HUES64 (cell line): Measurements from ENCODE around the gene TSC22D4.

Experiments
- H3K27ac ChIP-seq: 2 replicates; pipeline ENCODE4 v1.7.0; 2013; ENCODE audit warnings: low read depth, low read length, inconsistent platforms
- H3K27me3 ChIP-seq: 2 replicates; pipeline ENCODE4 v1.6.1; 2013; ENCODE audit warnings: mild to moderate bottlenecking, low read length; ENCODE audit not compliant: insufficient read depth
- H3K36me3 ChIP-seq: 2 replicates; pipeline ENCODE4 v1.6.1; 2013; ENCODE audit warnings: mild to moderate bottlenecking, low read length; ENCODE audit not compliant: insufficient read depth
- H3K4me1 ChIP-seq: 2 replicates; pipeline ENCODE4 v1.6.1; 2013; ENCODE audit warnings: mild to moderate bottlenecking, low read length, moderate library complexity; ENCODE audit not compliant: insufficient read depth
- H3K4me3 ChIP-seq: 2 replicates; pipeline ENCODE4 v1.5.1; 2013; ENCODE audit warnings: mild to moderate bottlenecking, low read length, moderate library complexity
- H3K9ac ChIP-seq: 2 replicates; pipeline ENCODE4 v1.6.1; 2013; ENCODE audit warnings: mild to moderate bottlenecking, low read depth, low read length
- H3K9me3 ChIP-seq: 2 replicates; pipeline ENCODE4 v1.6.1; 2013; ENCODE audit warnings: low read depth, low read length; ENCODE audit not compliant: insufficient read depth
- WGBS: fragments of 150-250, 120-280 bp; methylation state at CpG from one replicate; pipeline ENCODE4 v1.1.7; 2013; ENCODE audit warnings: missing lambda C conversion rate; 5-methylcytosine and 5-hydroxymethylcytosine counted together

TSC22D4 gene

DNA sequence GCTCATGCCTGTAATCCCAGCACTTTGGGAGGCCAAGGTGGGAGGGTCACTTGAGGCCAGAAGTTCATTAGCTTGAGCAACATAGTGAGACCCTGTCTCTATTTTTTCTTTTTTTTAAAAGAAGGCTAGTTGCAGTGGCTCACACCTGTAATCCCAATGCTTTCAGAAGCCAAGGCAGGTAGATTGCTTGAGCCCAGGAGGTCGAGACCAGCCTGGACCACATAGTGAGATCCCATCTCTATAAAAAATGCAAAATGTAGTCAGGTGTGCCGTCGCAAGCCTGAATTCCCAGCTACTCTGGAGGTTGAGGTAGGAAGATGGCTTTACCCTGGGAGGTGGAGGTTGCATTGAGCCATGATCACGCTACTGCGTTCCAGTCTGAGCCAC is 12.2 kb upstream of the TSC22D4 start:
- Histone ChIP-seq H3K4me3 (no peak overlapping the region), H3K9ac (no peak overlapping the region), H3K27ac (no peak overlapping the region), H3K27me3 (peaks cover 14% of the 10 kb centered on the region), H3K9me3 (no peaks in the 10 kb centered on the region), H3K4me1 (peaks cover 9% of the 10 kb centered on the region; the same call in 1 of the 2 replicates), H3K36me3 (0 out of 2 replicates have a peak, but pooled peaks cover 2% of the 10 kb centered on the region)
- 83% methylated on average over 5 of the region's 5 CpGs for WGBS

DNA sequence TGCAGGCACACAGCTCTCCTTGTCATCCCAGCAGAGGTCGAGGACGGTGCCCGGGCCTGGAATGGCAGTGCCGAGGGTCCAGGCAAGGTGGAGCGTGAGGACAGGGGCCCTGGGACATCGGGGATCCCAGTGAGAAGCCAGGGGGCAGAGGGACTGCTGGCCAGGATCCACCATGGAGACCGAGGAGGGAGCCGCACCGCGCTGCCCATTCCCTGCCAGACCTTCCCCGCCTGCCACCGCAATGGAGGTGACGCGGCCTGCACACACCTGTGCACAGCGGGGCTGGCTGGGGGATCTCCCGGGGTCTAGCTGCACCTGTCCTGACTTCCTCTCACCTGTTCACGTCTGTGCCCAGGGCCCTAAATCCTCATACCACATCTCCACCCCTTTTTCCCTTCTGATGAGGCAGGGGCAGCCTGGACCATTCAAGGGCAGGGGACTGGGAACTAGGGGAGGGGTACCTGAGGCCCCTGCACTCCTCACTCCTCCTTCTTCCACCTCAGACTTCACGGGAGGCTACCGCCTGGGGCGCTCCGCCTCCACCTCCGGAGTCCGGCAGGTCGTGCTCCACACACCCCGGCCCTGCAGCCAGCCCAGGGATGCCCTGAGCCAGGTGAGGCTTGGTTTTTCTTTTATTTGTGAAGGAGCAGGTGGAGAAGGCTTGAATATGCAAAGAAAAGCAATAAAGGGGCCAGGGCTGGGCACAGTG is 11.6 kb upstream of the TSC22D4 start:
- Histone ChIP-seq H3K27me3 (peaks cover 14% of the 10 kb centered on the region), H3K27ac (no peak overlapping the region), H3K36me3 (0 out of 2 replicates have a peak, but pooled peaks cover 2% of the 10 kb centered on the region), H3K4me1 (peaks cover 10% of the 10 kb centered on the region; the same call in 1 of the 2 replicates), H3K9me3 (no peaks in the 10 kb centered on the region), H3K4me3 (no peak overlapping the region), H3K9ac (no peak overlapping the region)
- WGBS, result 91% methylated on average over 25 of the region's 25 CpGs

DNA sequence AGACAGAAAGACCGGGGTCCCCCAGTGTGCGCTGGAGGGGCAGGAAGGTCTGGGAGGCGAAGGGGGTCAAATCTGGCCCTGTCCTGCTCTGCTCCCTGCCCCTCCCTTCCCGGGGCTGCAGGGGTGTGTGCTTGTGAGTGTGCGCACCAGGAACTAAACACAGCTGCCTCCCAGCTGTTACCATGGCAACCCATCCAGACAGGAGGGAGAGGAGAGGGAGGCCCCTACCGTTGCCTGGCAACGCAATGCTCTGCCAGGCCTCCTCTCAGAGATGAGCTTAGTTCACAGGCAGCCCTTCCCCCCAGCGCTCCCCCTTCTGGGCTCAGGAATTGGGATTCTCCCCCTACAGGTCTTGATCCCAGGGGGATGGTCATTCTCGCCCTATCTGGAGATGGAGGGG is 10.8 kb upstream of the TSC22D4 start:
- Histone ChIP-seq H3K27ac (no peak overlapping the region), H3K9ac (no peak overlapping the region)
- WGBS, result 39% methylated on average over 9 of the region's 9 CpGs

DNA sequence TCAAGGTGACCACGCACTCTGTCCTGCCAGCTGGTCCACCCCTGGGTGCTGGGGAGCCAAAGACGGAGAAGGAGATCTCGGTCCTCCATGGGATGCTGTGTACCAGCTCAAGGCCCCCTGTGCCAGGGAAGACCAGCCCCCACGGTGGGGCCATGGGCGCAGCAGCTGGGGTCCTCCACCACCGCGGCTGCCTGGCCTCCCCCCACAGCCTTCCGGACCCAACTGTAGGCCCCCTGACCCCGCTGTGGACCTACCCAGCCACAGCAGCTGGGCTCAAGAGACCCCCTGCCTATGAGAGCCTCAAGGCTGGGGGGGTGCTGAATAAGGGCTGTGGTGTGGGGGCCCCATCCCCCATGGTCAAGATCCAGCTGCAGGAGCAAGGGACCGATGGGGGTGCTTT is 10.1 kb upstream of the TSC22D4 start:
- 92% methylated on average over 10 of the region's 10 CpGs for WGBS
- Histone ChIP-seq H3K9ac (no peak overlapping the region), H3K27me3 (peaks cover 14% of the 10 kb centered on the region), H3K27ac (no peak overlapping the region), H3K4me1 (peaks cover 19% of the 10 kb centered on the region; the same call in 1 of the 2 replicates), H3K9me3 (no peaks in the 10 kb centered on the region), H3K4me3 (no peak overlapping the region), H3K36me3 (0 out of 2 replicates have a peak, but pooled peaks cover 2% of the 10 kb centered on the region)

More for the DNA sequence above, 10.8 kb upstream of the TSC22D4 start:
- Histone ChIP-seq H3K4me1 (peaks cover 13% of the 10 kb centered on the region; the same call in 1 of the 2 replicates), H3K36me3 (0 out of 2 replicates have a peak, but pooled peaks cover 2% of the 10 kb centered on the region), H3K4me3 (no peak overlapping the region), H3K27me3 (peaks cover 14% of the 10 kb centered on the region), H3K9me3 (no peaks in the 10 kb centered on the region)

DNA sequence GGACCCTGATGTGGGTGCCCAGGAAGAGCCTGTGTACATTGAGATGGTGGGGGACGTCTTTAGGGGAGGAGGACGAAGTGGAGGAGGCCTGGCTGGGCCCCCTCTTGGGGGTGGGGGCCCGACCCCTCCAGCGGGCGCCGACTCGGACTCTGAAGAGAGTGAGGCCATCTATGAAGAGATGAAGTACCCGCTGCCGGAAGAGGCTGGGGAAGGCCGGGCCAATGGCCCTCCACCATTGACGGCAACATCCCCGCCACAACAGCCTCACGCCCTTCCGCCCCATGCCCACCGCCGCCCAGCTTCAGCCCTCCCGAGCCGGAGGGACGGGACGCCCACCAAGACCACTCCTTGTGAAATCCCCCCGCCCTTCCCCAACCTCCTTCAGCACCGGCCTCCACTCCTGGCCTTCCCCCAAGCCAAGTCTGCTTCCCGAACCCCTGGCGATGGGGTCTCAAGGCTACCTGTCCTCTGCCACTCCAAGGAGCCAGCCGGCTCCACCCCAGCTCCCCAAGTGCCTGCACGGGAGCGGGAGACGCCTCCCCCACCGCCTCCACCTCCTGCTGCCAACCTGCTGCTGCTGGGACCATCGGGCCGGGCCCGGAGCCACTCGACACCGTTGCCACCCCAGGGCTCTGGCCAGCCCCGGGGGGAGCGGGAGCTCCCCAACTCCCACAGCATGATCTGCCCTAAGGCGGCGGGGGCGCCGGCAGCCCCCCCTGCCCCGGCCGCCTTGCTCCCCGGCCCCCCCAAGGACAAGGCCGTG is 9.5 kb upstream of the TSC22D4 start:
- Histone ChIP-seq H3K4me1 (peaks cover 15% of the 10 kb centered on the region; the same call in 1 of the 2 replicates), H3K36me3 (0 out of 2 replicates have a peak, but pooled peaks cover 2% of the 10 kb centered on the region), H3K27me3 (peaks cover 13% of the 10 kb centered on the region)

DNA sequence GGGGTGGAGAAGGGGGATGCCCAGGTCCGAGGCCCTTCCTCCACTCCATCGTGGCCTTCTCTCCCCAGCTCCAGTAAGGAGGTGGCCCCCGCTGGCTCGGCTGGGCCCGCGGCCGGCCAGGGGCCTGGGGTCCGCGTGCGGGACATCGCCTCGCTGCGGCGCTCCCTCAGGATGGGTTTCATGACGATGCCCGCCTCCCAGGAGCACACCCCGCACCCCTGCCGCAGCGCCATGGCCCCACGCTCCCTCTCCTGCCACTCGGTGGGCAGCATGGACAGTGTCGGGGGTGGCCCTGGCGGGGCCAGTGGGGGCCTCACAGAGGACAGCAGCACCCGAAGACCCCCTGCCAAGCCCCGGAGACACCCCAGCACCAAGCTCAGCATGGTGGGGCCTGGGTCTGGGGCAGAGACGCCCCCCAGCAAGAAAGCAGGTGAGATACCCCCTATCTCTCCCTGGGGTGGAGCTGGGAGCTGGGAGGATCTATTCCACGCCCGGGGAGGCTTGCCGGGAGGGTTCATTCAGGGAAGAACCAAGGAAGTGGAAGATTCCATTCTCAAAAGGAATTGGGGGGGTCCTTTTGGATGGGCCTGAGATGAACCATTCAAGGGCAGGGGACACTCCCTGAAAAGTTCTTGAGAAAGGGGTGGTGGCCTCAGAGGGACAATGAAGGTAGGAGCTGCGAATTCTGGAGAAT is 7.9 kb upstream of the TSC22D4 start:
- no peaks in the 10 kb centered on the region for H3K9me3 ChIP-seq
- H3K4me3 ChIP-seq, result no peak overlapping the region
- H3K36me3 ChIP-seq, result 0 out of 2 replicates have a peak, but pooled peaks cover 2% of the 10 kb centered on the region
- H3K9ac ChIP-seq, result no peak overlapping the region
- H3K27me3 ChIP-seq, result no peaks in the 10 kb centered on the region
- 82% methylated on average over 30 of the region's 30 CpGs for WGBS
- 0 out of 2 replicates have a peak overlapping the region, but pooled peaks have one; percentile 25 for H3K27ac ChIP-seq
- peaks cover 15% of the 10 kb centered on the region; the same call in 1 of the 2 replicates for H3K4me1 ChIP-seq

More for the DNA sequence above, 9.5 kb upstream of the TSC22D4 start:
- WGBS, result 93% methylated on average over 44 of the region's 44 CpGs
- no peaks in the 10 kb centered on the region for H3K9me3 ChIP-seq
- no peak overlapping the region for H3K27ac ChIP-seq
- H3K9ac ChIP-seq, result no peak overlapping the region
- H3K4me3 ChIP-seq, result no peak overlapping the region

DNA sequence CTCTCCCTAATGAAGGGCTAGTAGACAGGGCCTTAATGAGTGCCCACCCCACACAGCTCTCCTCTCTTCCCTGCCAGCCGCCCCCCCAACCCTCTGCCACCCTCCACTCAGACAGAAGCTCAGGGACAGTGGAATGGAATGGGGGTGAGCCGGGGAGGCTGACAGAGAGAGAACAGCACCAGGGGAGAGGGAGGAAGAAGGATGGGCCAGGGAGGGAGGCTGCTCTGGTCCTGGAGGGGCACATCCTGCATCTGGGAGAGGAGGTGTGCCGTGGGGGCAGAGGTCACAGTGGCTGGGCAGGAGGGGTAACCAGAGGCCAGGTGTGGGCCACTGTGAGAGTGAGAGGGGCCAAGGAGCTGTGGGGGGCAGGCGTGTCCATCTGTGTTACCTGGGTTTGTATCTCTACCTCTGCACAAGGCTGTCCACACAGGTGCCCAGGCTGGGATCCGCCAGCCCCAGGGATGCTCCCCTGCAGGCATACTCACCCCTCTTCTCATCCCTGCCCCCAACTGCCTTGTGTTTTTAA is 7.2 kb upstream of the TSC22D4 start:
- no peak overlapping the region for H3K4me3 ChIP-seq
- no peak overlapping the region for H3K27ac ChIP-seq
- 92% methylated on average over 4 of the region's 5 CpGs for WGBS
- peaks cover 15% of the 10 kb centered on the region; the same call in 1 of the 2 replicates for H3K4me1 ChIP-seq
- H3K36me3 ChIP-seq, result 0 out of 2 replicates have a peak, but pooled peaks cover 2% of the 10 kb centered on the region
- no peaks in the 10 kb centered on the region for H3K27me3 ChIP-seq
- no peaks in the 10 kb centered on the region for H3K9me3 ChIP-seq
- H3K9ac ChIP-seq, result no peak overlapping the region

DNA sequence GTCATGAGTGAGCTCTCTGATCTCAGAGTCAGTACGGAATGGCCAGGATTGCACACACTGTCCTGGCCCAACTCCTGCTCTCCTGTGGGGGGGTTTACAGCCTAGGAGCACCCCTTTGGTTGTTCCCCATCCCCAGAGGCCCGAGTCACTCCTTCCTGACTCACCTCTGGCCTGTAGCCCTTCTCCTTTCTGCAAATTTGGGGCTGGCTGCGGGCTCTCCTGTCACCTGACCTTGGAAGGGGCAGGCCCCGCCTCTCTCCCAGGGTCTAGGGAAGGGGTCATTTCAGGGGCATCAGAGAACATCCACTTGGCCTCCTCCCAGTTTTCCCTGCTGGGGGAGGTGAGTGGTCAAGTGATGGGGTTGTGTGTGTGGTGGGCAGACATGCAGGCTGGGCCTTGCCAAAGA is 6.5 kb upstream of the TSC22D4 start:
- Histone ChIP-seq H3K27me3 (no peaks in the 10 kb centered on the region), H3K9ac (no peak overlapping the region), H3K9me3 (no peaks in the 10 kb centered on the region), H3K4me1 (peaks cover 15% of the 10 kb centered on the region; the same call in 1 of the 2 replicates), H3K27ac (no peak overlapping the region), H3K4me3 (no peak overlapping the region), H3K36me3 (0 out of 2 replicates have a peak, but pooled peaks cover 2% of the 10 kb centered on the region)
- 68% methylated on average over 4 of the region's 4 CpGs for WGBS

DNA sequence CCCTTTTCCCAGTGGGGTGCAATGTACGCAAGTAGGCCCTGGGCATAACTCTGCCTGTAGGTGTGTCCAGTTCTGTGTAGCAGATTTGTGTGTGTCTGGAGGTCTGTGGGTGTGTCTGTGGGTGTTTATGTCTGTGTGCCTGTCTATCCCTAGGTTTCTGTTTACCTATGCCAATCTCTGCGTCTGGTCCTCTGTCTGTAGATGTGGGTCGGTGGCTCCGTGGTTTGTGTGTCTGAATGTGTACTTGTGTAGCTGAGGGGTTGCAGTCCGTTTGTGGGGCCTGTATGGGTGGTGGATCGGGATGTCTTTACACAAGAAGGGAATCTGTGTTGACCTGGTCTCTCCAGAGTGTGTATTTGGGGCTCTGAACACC is 5.6 kb upstream of the TSC22D4 start:
- 0 out of 2 replicates have a peak, but pooled peaks cover 2% of the 10 kb centered on the region for H3K36me3 ChIP-seq
- no peaks in the 10 kb centered on the region for H3K9me3 ChIP-seq
- peaks cover 10% of the 10 kb centered on the region; the same call in 1 of the 2 replicates for H3K4me1 ChIP-seq
- no peak overlapping the region for H3K9ac ChIP-seq
- no peaks in the 10 kb centered on the region for H3K27me3 ChIP-seq
- peak overlapping the region; percentile 76 for H3K4me3 ChIP-seq
- no peak overlapping the region for H3K27ac ChIP-seq
- WGBS, result 91% methylated on average over 6 of the region's 6 CpGs

DNA sequence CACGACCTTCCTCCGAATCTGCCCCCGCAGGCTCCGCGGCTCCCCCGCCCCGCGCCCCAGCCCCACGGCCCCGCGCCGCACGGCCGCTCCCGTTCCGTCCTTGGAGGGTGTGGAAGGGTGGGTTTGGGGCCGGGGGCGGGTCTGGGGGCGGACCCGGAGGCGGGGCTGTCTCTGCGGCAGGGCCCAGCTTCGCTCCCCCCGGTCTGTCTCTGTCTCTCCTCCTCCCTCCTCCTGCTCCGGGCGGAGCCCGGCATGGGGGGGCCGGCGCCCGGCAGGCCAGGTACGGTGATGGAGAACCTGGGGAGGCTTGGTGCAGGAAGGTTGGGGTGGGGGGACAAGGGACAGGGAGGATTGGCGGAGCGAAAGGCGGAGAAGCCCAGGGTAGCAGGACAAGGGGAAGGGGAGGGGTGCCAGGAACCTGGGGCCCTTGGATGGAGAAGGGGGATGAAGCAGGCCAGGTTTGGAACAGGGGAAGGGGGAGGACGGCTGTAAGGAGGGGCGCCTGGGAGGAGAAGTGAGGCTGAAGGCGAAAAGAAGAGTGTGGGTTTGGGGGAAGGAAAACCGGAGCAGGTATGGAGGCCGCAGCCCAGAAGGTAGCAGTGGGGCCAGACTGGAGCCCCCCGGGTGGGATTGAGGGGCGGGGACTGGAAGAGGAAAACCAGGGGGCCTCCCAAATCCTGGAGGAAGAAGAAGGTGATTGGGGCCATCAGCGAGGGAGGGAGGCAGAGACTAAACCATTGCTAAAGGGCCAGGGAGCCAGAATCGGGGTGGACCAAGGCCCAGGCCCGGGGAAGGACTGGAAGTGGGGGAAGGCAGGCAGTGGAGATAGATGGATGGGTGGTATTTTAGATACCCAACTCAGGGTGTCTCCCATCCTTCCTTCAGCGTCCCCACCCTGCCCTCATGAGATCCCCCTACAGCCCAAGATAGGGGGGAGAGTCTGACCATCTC is 5.0 kb upstream of the TSC22D4 start, which contains the start of gene NYAP1:
NYAP1 (plus strand) TSS at position 206 of the 951 bp plus-strand sequence. CDS start 1,385 bp downstream, outside the sequence.
- peaks cover 12% of the 10 kb centered on the region; the same call in 1 of the 2 replicates for H3K4me1 ChIP-seq
- no peak within 1 kb of the TSS for H3K27ac ChIP-seq
- peak within 1 kb of the TSS; percentile 76 for H3K4me3 ChIP-seq
- H3K9me3 ChIP-seq, result no peaks in the 10 kb centered on the region
- 24% methylated on average over 20 of the region's 45 CpGs for WGBS
- 0 out of 2 replicates have a peak, but pooled peaks cover 2% of the 10 kb centered on the region for H3K36me3 ChIP-seq
- peak within 1 kb of the TSS; percentile 61 for H3K9ac ChIP-seq
- no peaks in the 10 kb centered on the region for H3K27me3 ChIP-seq
